ENCODE measurements around the gene MADCAM1.

The MADCAM1 gene

GRCh38 chr19:517721-518597 lies 21.7 kb downstream of the MADCAM1 start:
- ATAC-seq = no peak
- TF ChIP-seq ESRRG (CRISPR knock-in tag; IDR thresholded peaks at IDR 0.05) (no peak), ISL1 (CRISPR knock-in tag; IDR thresholded peaks at IDR 0.05) (no peak), ZNF8 (CRISPR knock-in tag; IDR thresholded peaks at IDR 0.05) (no peak), TCF4 (CRISPR knock-in tag; IDR thresholded peaks at IDR 0.05; ENCODE audit: borderline replicate concordance) (no peak), CSDC2 (CRISPR knock-in tag; IDR thresholded peaks at IDR 0.05) (no peak), ZFP3 (CRISPR knock-in tag; IDR thresholded peaks at IDR 0.05) (no peak), TOX (CRISPR knock-in tag; IDR thresholded peaks at IDR 0.05; ENCODE audit: borderline replicate concordance) (no peak), OSR1 (CRISPR knock-in tag; IDR thresholded peaks at IDR 0.05) (no peak), ZFP30 (CRISPR knock-in tag; IDR thresholded peaks at IDR 0.05) (no peak), ZNF565 (CRISPR knock-in tag; conservative IDR thresholded peaks at IDR 0.05; ENCODE audit: low read depth) (no peak), ZC3H10 (CRISPR knock-in tag; IDR thresholded peaks at IDR 0.05) (no peak), BACH2 (CRISPR knock-in tag; IDR thresholded peaks at IDR 0.05; ENCODE audit: borderline replicate concordance) (no peak)
- TF ChIP-seq, protein P1, sequence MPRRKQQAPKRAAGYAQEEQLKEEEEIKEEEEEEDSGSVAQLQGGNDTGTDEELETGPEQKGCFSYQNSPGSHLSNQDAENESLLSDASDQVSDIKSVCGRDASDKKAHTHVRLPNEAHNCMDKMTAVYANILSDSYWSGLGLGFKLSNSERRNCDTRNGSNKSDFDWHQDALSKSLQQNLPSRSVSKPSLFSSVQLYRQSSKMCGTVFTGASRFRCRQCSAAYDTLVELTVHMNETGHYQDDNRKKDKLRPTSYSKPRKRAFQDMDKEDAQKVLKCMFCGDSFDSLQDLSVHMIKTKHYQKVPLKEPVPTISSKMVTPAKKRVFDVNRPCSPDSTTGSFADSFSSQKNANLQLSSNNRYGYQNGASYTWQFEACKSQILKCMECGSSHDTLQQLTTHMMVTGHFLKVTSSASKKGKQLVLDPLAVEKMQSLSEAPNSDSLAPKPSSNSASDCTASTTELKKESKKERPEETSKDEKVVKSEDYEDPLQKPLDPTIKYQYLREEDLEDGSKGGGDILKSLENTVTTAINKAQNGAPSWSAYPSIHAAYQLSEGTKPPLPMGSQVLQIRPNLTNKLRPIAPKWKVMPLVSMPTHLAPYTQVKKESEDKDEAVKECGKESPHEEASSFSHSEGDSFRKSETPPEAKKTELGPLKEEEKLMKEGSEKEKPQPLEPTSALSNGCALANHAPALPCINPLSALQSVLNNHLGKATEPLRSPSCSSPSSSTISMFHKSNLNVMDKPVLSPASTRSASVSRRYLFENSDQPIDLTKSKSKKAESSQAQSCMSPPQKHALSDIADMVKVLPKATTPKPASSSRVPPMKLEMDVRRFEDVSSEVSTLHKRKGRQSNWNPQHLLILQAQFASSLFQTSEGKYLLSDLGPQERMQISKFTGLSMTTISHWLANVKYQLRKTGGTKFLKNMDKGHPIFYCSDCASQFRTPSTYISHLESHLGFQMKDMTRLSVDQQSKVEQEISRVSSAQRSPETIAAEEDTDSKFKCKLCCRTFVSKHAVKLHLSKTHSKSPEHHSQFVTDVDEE (CRISPR knock-in tag; IDR thresholded peaks at IDR 0.05) = no peak
- TF ChIP-seq, protein P2, sequence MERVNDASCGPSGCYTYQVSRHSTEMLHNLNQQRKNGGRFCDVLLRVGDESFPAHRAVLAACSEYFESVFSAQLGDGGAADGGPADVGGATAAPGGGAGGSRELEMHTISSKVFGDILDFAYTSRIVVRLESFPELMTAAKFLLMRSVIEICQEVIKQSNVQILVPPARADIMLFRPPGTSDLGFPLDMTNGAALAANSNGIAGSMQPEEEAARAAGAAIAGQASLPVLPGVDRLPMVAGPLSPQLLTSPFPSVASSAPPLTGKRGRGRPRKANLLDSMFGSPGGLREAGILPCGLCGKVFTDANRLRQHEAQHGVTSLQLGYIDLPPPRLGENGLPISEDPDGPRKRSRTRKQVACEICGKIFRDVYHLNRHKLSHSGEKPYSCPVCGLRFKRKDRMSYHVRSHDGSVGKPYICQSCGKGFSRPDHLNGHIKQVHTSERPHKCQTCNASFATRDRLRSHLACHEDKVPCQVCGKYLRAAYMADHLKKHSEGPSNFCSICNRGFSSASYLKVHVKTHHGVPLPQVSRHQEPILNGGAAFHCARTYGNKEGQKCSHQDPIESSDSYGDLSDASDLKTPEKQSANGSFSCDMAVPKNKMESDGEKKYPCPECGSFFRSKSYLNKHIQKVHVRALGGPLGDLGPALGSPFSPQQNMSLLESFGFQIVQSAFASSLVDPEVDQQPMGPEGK (CRISPR knock-in tag; IDR thresholded peaks at IDR 0.05; ENCODE audit: borderline replicate concordance) = no peak

DNA sequence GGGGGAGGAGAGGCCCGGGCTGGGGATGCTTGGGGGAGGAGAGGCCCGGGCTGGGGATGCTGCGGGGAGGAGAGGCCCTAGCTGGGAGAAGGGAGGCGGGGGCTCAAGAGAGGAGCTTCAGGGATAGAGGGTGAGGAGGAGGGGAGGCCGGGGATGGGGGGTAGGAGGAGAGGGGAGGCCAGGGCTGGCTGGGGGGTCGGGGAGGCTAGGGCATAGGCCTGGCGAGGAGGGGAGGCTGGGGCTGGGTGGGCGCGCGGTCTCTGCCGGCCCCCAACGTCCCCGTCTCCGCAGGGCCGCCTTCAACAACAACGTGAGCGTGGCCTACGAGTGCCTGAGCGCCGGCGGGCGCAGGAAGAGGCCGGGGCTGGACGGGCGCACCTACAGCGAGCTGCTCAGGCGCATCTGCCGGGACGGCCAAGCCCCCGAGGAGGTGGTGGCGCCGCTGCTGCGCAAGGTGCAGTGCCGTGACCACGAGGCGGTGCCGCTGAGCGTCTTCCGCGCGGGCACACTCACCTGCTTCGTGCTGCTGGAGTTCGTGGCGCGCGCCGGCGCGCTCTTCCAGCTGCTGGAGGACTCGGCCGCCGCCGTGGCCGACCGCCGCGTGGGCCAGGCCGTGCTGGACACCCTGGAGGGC lies 22.4 kb downstream of the MADCAM1 start:
- ATAC-seq = no peak
- TF ChIP-seq, protein P3, sequence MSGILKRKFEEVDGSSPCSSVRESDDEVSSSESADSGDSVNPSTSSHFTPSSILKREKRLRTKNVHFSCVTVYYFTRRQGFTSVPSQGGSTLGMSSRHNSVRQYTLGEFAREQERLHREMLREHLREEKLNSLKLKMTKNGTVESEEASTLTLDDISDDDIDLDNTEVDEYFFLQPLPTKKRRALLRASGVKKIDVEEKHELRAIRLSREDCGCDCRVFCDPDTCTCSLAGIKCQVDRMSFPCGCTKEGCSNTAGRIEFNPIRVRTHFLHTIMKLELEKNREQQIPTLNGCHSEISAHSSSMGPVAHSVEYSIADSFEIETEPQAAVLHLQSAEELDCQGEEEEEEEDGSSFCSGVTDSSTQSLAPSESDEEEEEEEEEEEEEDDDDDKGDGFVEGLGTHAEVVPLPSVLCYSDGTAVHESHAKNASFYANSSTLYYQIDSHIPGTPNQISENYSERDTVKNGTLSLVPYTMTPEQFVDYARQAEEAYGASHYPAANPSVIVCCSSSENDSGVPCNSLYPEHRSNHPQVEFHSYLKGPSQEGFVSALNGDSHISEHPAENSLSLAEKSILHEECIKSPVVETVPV (CRISPR knock-in tag; IDR thresholded peaks at IDR 0.05) = no peak
- TF ChIP-seq ZNF565 (CRISPR knock-in tag; conservative IDR thresholded peaks at IDR 0.05; ENCODE audit: low read depth) = no peak
- no peak for TF ChIP-seq CSDC2 (CRISPR knock-in tag; IDR thresholded peaks at IDR 0.05)

DNA sequence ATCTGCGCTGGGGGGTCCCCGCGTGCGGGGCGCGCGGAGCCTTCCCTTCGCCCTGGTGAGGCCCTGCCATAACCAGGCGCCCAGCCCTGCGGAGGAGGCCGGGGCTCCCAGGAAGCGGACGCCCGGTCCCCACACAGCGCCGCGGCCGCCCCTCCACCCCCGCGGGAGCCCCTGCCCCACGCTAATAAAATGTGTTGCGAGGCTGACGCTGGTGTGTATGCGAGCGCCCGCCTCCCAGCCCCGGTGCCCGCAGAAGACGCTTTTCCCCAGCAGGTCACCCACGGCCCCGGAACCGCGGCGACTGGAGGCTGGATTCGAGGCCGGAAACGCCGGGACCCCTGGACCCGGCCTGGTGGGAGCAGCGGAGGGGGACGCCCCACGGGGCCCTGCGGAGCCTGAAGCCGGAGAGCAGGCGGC lies 23.2 kb downstream of the MADCAM1 start:
- TF ChIP-seq ESRRG (CRISPR knock-in tag; IDR thresholded peaks at IDR 0.05) (no peak), CSDC2 (CRISPR knock-in tag; IDR thresholded peaks at IDR 0.05) (no peak), OSR1 (CRISPR knock-in tag; IDR thresholded peaks at IDR 0.05) (no peak)
- TF ChIP-seq, protein P2 (CRISPR knock-in tag; IDR thresholded peaks at IDR 0.05; ENCODE audit: borderline replicate concordance) = no peak
- no peak for ATAC-seq

GRCh38 chr19:522726-523125 lies 26.4 kb downstream of the MADCAM1 start:
- ATAC-seq = no peak
- TF ChIP-seq ZC3H10 (CRISPR knock-in tag; IDR thresholded peaks at IDR 0.05) = no peak
- no peak for TF ChIP-seq PPARA (CRISPR knock-in tag; IDR thresholded peaks at IDR 0.05; ENCODE audit: borderline replicate concordance)
- no peak for TF ChIP-seq ZFP3 (CRISPR knock-in tag; IDR thresholded peaks at IDR 0.05)
- TF ChIP-seq, protein P4, sequence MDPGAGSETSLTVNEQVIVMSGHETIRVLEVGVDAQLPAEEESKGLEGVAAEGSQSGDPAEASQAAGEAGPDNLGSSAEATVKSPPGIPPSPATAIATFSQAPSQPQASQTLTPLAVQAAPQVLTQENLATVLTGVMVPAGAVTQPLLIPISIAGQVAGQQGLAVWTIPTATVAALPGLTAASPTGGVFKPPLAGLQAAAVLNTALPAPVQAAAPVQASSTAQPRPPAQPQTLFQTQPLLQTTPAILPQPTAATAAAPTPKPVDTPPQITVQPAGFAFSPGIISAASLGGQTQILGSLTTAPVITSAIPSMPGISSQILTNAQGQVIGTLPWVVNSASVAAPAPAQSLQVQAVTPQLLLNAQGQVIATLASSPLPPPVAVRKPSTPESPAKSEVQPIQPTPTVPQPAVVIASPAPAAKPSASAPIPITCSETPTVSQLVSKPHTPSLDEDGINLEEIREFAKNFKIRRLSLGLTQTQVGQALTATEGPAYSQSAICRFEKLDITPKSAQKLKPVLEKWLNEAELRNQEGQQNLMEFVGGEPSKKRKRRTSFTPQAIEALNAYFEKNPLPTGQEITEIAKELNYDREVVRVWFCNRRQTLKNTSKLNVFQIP (CRISPR knock-in tag; IDR thresholded peaks at IDR 0.05; ENCODE audit: borderline replicate concordance, low read depth) = no peak
- TF ChIP-seq TOX (CRISPR knock-in tag; IDR thresholded peaks at IDR 0.05; ENCODE audit: borderline replicate concordance) = no peak
- no peak for TF ChIP-seq ZFP30 (CRISPR knock-in tag; IDR thresholded peaks at IDR 0.05)
- no peak for TF ChIP-seq ZNF70 (CRISPR knock-in tag; IDR thresholded peaks at IDR 0.05)
- TF ChIP-seq ESRRG (CRISPR knock-in tag; IDR thresholded peaks at IDR 0.05) = no peak
- no peak for TF ChIP-seq RARB (CRISPR knock-in tag; IDR thresholded peaks at IDR 0.05)
- TF ChIP-seq, protein P1 (CRISPR knock-in tag; IDR thresholded peaks at IDR 0.05) = no peak
- no peak for TF ChIP-seq ZNF565 (CRISPR knock-in tag; conservative IDR thresholded peaks at IDR 0.05; ENCODE audit: low read depth)
- no peak for TF ChIP-seq SNAI2 (CRISPR knock-in tag; IDR thresholded peaks at IDR 0.05)
- no peak for TF ChIP-seq GLIS3 (CRISPR knock-in tag; IDR thresholded peaks at IDR 0.05)
